Panc1 (cell line): ENCODE results near the gene KCNMA1. TPM values are rescaled to one million over a fixed set of nuclear protein-coding genes. Genes with fewer than 3 reads are reported as not detected.
A peak's percentile ranks its signal among the peaks of the same experiment; 100 is the strongest.

Source experiments
- ATAC-seq: fragments of 200-7000 bp; cut with Tn5 transposase; 2 replicates; pipeline ENCODE4 v1.9.1; 2020; ENCODE audit warnings: mild to moderate bottlenecking, moderate library complexity
- BruUV-seq: library from RNA; stranded (reverse); fragments of 400-500 nt; replicated peaks from 2 replicates; lab custom pipeline; 2021; lab: Mats Ljungman, UMichigan
- CTCF ChIA-PET: fragments of 300-600 bp; sonication (Branson Sonifier 250); formaldehyde crosslinking; loops from one replicate; lab custom pipeline; 2022; ENCODE audit warnings: antibody characterized with exemption; lab: Charles Lee
- POLR2A ChIA-PET: fragments of 300-600 bp; sonication (Branson Sonifier 250); formaldehyde crosslinking; loops from one replicate; lab custom pipeline; 2022; ENCODE audit warnings: antibody characterized with exemption; lab: Charles Lee
- DNase-seq: peaks from one replicate; pipeline ENCODE4 v3.0.0-alpha.2; 2010; ENCODE audit warnings: low read depth, low spot score
- H3K27ac ChIP-seq: 2 replicates; pipeline ENCODE4 v1.5.1; 2011; ENCODE audit warnings: mild to moderate bottlenecking, low read length, inconsistent platforms
- H3K27me3 ChIP-seq: fragments of 200-500 bp; sonication (Bioruptor generic); 2 replicates; pipeline ENCODE4 v1.6.0; 2014; ENCODE audit warnings: low read length, inconsistent platforms; ENCODE audit not compliant: control insufficient read depth, insufficient read depth
- H3K36me3 ChIP-seq: fragments of 200-500 bp; sonication (Bioruptor generic); 2 replicates; pipeline ENCODE4 v1.5.1; 2014; ENCODE audit warnings: inconsistent platforms, mild to moderate bottlenecking, low read length, moderate library complexity; ENCODE audit not compliant: control insufficient read depth, insufficient read depth
- H3K4me1 ChIP-seq: 2 replicates; pipeline ENCODE4 v1.5.1; 2011; ENCODE audit warnings: inconsistent platforms, mild to moderate bottlenecking, low read length, moderate library complexity; ENCODE audit not compliant: control insufficient read depth, insufficient read depth
- H3K4me3 ChIP-seq, 2 experiments: 2 replicates each; pipeline ENCODE4 v1.5.1; 2011 to 2012; ENCODE audit warnings: low read depth in 2 of 2, low read length in 2 of 2, mild to moderate bottlenecking in 2 of 2, inconsistent platforms in 1 of 2, moderate library complexity in 1 of 2
- H3K9me3 ChIP-seq: fragments of 200-500 bp; sonication (Bioruptor generic); 2 replicates; pipeline ENCODE4 v1.5.1; 2014; ENCODE audit warnings: low read depth, mild to moderate bottlenecking, inconsistent platforms, low read length, moderate library complexity; ENCODE audit not compliant: control insufficient read depth, insufficient read depth
- CTCF ChIP-seq: fragments of 450-650 bp; IDR thresholded peaks from 2 replicates; pipeline ENCODE4 v1.5.1; 2017; ENCODE audit warnings: mild to moderate bottlenecking
- POLR2AphosphoS5 ChIP-seq: IDR thresholded peaks from 2 replicates; pipeline ENCODE4 v1.6.1; 2012; ENCODE audit warnings: mild to moderate bottlenecking, low read depth, low read length, moderate library complexity
- REST ChIP-seq, 2 experiments: IDR thresholded peaks; 2 replicates each; pipeline ENCODE4 v1.6.1; 2011 to 2012; ENCODE audit warnings: low read depth in 2 of 2, control low read depth in 1 of 2, low read length in 1 of 2, mild to moderate bottlenecking in 1 of 2, moderate library complexity in 1 of 2; ENCODE audit not compliant: insufficient read depth in 1 of 2
- SIN3A ChIP-seq: IDR thresholded peaks from 2 replicates; pipeline ENCODE4 v1.6.1; 2012; ENCODE audit warnings: low read depth, mild to moderate bottlenecking, low read length, moderate library complexity, borderline replicate concordance; ENCODE audit not compliant: insufficient read depth
- TCF7L2 ChIP-seq: IDR thresholded peaks from 2 replicates; pipeline ENCODE4 v1.6.1; 2011; ENCODE audit warnings: mild to moderate bottlenecking, low read depth, low read length, inconsistent platforms
- in situ Hi-C: cut with HindIII; loops from 2 replicates; pipeline ENCODE4 v1.10.0; 2016; ENCODE audit warnings: low sequenced_read_pairs, low pct_unique_long_range_greater_than_20kb
- intact Hi-C: fragments of 100-400 bp; cut with micrococcal nuclease; formaldehyde crosslinking; loops from one replicate; pipeline ENCODE4 v1.10.0; 2022; ENCODE audit not compliant: unreplicated experiment
- total RNA-seq: library from RNA; stranded (reverse); gene quantifications from one replicate; pipeline ENCODE4 v1.2.1, GENCODE V29; 2021; ENCODE audit not compliant: unreplicated experiment

Gene KCNMA1
- total RNA-seq, 1 experiment from 2014 or later: 91.9 TPM

- DNase-seq (no peak), ATAC-seq (no peak)
- intact Hi-C loops (loop anchor here (5.0 kb wide), 3 partner anchors 137 to 387 kb away; no protein-coding TSS in a partner anchor), in situ Hi-C loops (no loop called here)
- BruUV-seq: TSS peak; percentile 71
- H3K36me3 ChIP-seq: no peaks in the 10 kb centered on the region
- peaks cover 20% of the 10 kb centered on the region for H3K4me1 ChIP-seq
- ChIA-PET POLR2A (interaction anchor here (0.6 kb wide), 1 partner anchor 87 kb away, joined by 3 read pairs; no protein-coding TSS in a partner anchor), CTCF (no interaction called here)
- H3K4me3 ChIP-seq: no peak overlapping the region
- 0 out of 2 replicates have a peak overlapping the region, but pooled peaks have one; percentile 34 for H3K27ac ChIP-seq
- no peaks in the 10 kb centered on the region for H3K9me3 ChIP-seq
- no peak for TF ChIP-seq REST (IDR thresholded peaks at IDR 0.05; ENCODE audit: insufficient read depth in 1 of 2, low read depth in 2 of 2, low read length in 1 of 2)
- H3K27me3 ChIP-seq: no peaks in the 10 kb centered on the region
These were observed 2.1 kb upstream of the KCNMA1 start for GRCh38 chr10:77639756-77640155.

GRCh38 chr10:77638321-77639101 is 903 bp upstream of the KCNMA1 start:
- Histone ChIP-seq H3K4me1 (peaks cover 30% of the 10 kb centered on the region), H3K4me3 (peak overlapping the region; percentile 52 to 87), H3K27ac (peak overlapping the region; percentile 59), H3K27me3 (no peaks in the 10 kb centered on the region), H3K9me3 (no peaks in the 10 kb centered on the region), H3K36me3 (no peaks in the 10 kb centered on the region)
- DNase-seq: no peak
- in situ Hi-C loops: no loop called here
- CTCF ChIA-PET: no interaction called here
- POLR2A ChIA-PET: no interaction called here
- no TSS peak for BruUV-seq
- intact Hi-C loops: no loop called here
- TF ChIP-seq TCF7L2 (no peak), CTCF (peak; percentile 39; the same call in 1 of the 2 replicates), SIN3A (no peak), POLR2AphosphoS5 (no peak), REST (IDR thresholded peaks at IDR 0.05; ENCODE audit: insufficient read depth in 1 of 2, low read depth in 2 of 2, low read length in 1 of 2) (peak; percentile 78 to 83; a peak in 3 of 4 replicates)
- ATAC-seq: peak; percentile 54
